ENCODE measurements around the gene DLEC1.

DLEC1 gene

GRCh38 chr3:38036286-38036685, 2.7 kb upstream of the DLEC1 start:
- Histone ChIP-seq H3K27me3 (replicated peaks; ENCODE audit: control insufficient read depth, insufficient read depth, low read length) (no peaks in the 10 kb centered on the region; the same call in none of the 2 replicates), H3K36me3 (ENCODE audit: control insufficient read depth, insufficient read depth, low read length) (no peaks in the 10 kb centered on the region), H3K4me3 (replicated peaks; ENCODE audit: low read depth, low read length) (no peak overlapping the region)
- no peak for TF ChIP-seq CTCF (IDR thresholded peaks at IDR 0.05; ENCODE audit: insufficient read depth, low read length, poor library complexity, severe bottlenecking)
- no peak for DNase-seq (ENCODE audit: extremely low read depth, insufficient read length)

DNA sequence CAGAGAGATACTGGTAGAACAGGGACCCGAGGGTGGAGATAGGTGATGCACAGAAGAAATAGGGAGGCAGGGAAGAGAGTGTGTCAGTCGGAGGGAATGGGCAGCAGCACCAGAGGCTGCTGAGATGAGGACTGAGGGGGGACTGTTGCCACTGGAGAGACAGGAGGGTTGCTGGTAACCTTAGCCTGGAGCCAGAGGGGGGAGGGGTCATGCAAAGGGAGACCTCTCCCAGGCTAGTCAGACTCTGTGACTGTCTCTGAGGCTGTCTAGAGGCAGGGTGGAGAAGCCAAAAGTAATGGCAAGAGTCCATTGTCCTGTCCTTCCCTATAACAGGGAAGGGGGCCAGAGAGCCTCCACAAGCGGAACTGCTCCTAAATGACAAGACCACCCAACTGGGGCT, 2.1 kb upstream of the DLEC1 start:
- Histone ChIP-seq H3K36me3 (ENCODE audit: control insufficient read depth, insufficient read depth, low read length) (no peaks in the 10 kb centered on the region), H3K4me3 (replicated peaks; ENCODE audit: low read depth, low read length) (no peak overlapping the region), H3K27me3 (replicated peaks; ENCODE audit: control insufficient read depth, insufficient read depth, low read length) (no peaks in the 10 kb centered on the region; the same call in none of the 2 replicates)
- no peak for DNase-seq (ENCODE audit: extremely low read depth, insufficient read length)
- TF ChIP-seq CTCF (IDR thresholded peaks at IDR 0.05; ENCODE audit: insufficient read depth, low read length, poor library complexity, severe bottlenecking), result no peak

- DNase-seq (ENCODE audit: extremely low read depth, insufficient read length), result no peak
- Histone ChIP-seq H3K27me3 (replicated peaks; ENCODE audit: control insufficient read depth, insufficient read depth, low read length) (no peaks in the 10 kb centered on the region; the same call in none of the 2 replicates), H3K4me3 (replicated peaks; ENCODE audit: low read depth, low read length) (no peak overlapping the region), H3K36me3 (ENCODE audit: control insufficient read depth, insufficient read depth, low read length) (no peaks in the 10 kb centered on the region)
- no peak for TF ChIP-seq CTCF (IDR thresholded peaks at IDR 0.05; ENCODE audit: insufficient read depth, low read length, poor library complexity, severe bottlenecking)
These were observed 529 bp upstream of the DLEC1 start for GRCh38 chr3:38038447-38038911.

DNA sequence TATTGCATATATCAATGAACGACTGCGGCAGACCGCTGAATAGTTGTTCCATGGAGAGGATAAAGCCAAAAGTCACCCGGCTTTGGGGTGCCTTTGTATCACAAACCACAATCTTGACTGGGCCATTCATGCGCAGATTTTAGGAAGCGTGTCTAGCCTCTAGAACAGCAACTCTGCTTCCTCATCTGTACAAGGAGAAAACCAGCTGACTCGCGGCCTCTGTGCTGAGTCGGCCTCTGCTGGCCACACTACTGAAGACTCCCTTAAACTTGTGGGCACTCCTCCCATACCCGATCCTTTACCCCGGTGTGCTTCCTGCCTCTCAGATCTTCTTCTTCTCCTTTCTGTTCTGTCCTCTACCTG, 872 bp downstream of the DLEC1 start:
- H3K4me3 ChIP-seq (replicated peaks; ENCODE audit: low read depth, low read length), result peak overlapping the region; percentile 55; the same call in 1 of the 2 replicates
- peak; percentile 45 for TF ChIP-seq CTCF (IDR thresholded peaks at IDR 0.05; ENCODE audit: insufficient read depth, low read length, poor library complexity, severe bottlenecking)
- H3K27me3 ChIP-seq (replicated peaks; ENCODE audit: control insufficient read depth, insufficient read depth, low read length), result no peaks in the 10 kb centered on the region; the same call in 1 of the 2 replicates
- H3K36me3 ChIP-seq (ENCODE audit: control insufficient read depth, insufficient read depth, low read length), result no peaks in the 10 kb centered on the region
- DNase-seq (ENCODE audit: extremely low read depth, insufficient read length), result no peak

GRCh38 chr3:38040401-38040800, 1.4 kb downstream of the DLEC1 start:
- Histone ChIP-seq H3K27me3 (replicated peaks; ENCODE audit: control insufficient read depth, insufficient read depth, low read length) (no peaks in the 10 kb centered on the region; the same call in 1 of the 2 replicates), H3K36me3 (ENCODE audit: control insufficient read depth, insufficient read depth, low read length) (no peaks in the 10 kb centered on the region), H3K4me3 (replicated peaks; ENCODE audit: low read depth, low read length) (no peak overlapping the region)
- TF ChIP-seq CTCF (IDR thresholded peaks at IDR 0.05; ENCODE audit: insufficient read depth, low read length, poor library complexity, severe bottlenecking), result no peak
- DNase-seq (ENCODE audit: extremely low read depth, insufficient read length), result no peak

DNA sequence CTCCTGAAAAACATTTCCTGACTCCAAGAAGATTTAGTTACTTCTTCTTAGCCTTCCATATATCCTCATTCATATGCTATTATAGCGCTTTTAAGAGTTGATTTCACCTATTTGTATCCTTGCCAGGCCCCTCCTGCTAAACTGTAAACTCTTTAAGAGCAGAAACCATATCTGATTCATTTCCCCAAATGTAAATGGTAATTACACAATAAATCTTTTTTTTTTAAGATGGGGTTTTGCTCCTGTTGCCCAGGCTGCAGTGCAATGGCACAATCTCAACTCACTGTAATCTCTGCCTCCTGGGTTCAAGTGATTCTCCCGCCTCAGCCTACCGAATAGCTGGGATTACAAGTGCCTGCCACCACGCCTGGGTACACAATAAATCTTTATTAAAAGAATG, 4.5 kb downstream of the DLEC1 start:
- Histone ChIP-seq H3K4me3 (replicated peaks; ENCODE audit: low read depth, low read length) (no peak overlapping the region), H3K36me3 (ENCODE audit: control insufficient read depth, insufficient read depth, low read length) (no peaks in the 10 kb centered on the region), H3K27me3 (replicated peaks; ENCODE audit: control insufficient read depth, insufficient read depth, low read length) (no peaks in the 10 kb centered on the region; the same call in 1 of the 2 replicates)
- DNase-seq (ENCODE audit: extremely low read depth, insufficient read length), result no peak
- TF ChIP-seq CTCF (IDR thresholded peaks at IDR 0.05; ENCODE audit: insufficient read depth, low read length, poor library complexity, severe bottlenecking), result no peak
